Activated T-cell treated with anti-CD3 and anti-CD28 coated beads, Interleukin-2, amount 50 U/mL, for 24 hours (primary cell): ENCODE data around the gene PCK1.

Experiments
- DNase-seq: peaks from one replicate; pipeline ENCODE4 v3.0.0-alpha.2; 2020
- H3K27ac Mint-ChIP-seq: 2 replicates; pipeline ENCODE4 v1.8.0; 2020; ENCODE audit warnings: mild to moderate bottlenecking, mixed read lengths
- H3K27me3 Mint-ChIP-seq: 2 replicates; pipeline ENCODE4 v1.8.0; 2020; ENCODE audit warnings: mixed read lengths
- H3K36me3 Mint-ChIP-seq: 2 replicates; pipeline ENCODE4 v1.8.0; 2020; ENCODE audit warnings: low read depth, mixed read lengths
- H3K4me1 Mint-ChIP-seq: 2 replicates; pipeline ENCODE4 v1.8.0; 2020; ENCODE audit warnings: low read depth, mixed read lengths
- H3K4me3 Mint-ChIP-seq: 2 replicates; pipeline ENCODE4 v1.8.0; 2020; ENCODE audit warnings: mild to moderate bottlenecking, moderate library complexity, mixed read lengths
- H3K9me3 Mint-ChIP-seq: 2 replicates; pipeline ENCODE4 v1.8.0; 2020; ENCODE audit warnings: mixed read lengths

Gene PCK1

DNA sequence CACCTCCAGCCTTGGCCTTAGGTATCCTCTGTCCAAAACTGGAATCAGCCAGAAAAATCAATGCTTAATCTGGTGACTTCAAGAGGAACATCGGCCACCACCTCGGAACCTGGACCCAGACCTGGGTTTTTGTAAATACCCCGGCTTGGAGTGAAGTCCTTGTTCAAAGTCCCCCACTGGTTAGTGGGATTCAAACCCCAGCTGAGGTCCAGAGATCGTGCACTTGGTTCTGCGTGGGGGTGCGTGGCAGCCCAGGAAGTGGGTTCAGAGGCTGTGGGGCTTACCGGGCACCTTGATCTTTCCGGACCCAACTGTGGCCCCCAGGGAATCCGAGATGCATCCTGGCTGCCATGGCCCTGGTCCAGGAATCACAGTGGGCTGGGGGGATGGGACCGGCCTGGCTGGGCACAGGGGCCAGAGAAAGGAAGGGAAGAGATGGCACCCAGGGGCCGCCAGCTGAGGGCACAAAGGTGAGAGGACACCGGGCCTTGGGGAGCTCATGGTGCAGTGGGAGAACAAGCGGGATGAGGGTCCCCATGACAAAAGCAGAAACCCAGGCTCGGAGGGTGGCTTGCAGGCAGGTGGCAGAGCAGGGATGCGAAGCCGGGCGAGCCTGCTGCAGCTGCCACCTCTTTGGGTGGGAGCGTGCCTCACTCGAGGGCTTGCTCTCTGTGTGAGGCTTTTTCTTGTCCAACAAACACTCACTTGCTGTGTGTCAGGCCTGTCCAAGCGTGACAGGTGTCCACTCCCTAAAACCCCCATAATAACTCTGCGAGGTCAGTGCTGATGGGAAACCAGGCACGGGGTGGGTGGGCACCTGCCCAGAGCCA is 31.6 kb downstream of the PCK1 start:
- H3K9me3 Mint-ChIP-seq, result peaks cover 4% of the 10 kb centered on the region
- H3K27me3 Mint-ChIP-seq, result peaks cover 7% of the 10 kb centered on the region
- H3K4me3 Mint-ChIP-seq, result no peak overlapping the region
- DNase-seq, result no peak
- H3K36me3 Mint-ChIP-seq, result no peaks in the 10 kb centered on the region
- H3K4me1 Mint-ChIP-seq, result peaks cover 2% of the 10 kb centered on the region
- no peak overlapping the region for H3K27ac Mint-ChIP-seq

DNA sequence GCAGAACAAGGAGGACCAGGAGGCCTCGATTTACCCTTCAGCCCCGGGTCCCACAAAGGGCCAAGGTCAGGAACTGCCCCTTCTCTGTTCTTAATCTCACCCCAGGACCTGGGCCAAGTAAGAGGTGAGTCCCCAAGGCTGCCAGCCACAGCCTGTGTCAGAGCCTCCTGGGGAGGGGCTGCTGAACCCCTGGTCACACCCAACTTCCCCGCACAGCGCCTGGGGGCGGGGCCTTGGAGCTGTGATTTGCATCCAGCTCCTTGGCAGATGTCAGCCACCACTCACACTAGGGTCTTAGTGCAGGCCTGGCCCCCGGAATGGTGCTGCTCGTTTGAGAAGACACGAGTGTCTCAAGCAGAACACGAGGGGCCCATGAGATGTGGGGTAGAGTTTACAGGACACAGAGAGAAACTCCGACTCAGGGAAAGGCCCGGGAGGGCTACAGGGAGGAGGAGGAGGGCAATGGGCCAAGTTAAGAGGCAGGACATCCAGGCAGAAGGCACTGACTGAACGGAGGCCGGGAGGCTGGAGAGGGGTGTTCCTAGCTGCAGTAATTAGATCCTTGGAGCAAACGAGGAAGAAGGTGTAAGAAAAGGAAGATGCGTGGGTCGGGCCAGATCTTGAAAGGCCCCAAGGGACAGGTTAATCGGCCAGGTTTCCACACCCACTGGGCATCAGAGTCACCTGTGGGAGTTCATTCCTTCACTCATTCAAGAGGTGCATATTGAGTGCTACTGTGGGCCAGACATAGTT is 32.4 kb downstream of the PCK1 start:
- H3K9me3 Mint-ChIP-seq, result no peaks in the 10 kb centered on the region
- DNase-seq, result no peak
- no peaks in the 10 kb centered on the region for H3K36me3 Mint-ChIP-seq
- peaks cover 11% of the 10 kb centered on the region for H3K27me3 Mint-ChIP-seq
- H3K4me3 Mint-ChIP-seq, result no peak overlapping the region
- H3K27ac Mint-ChIP-seq, result no peak overlapping the region
- peaks cover 2% of the 10 kb centered on the region for H3K4me1 Mint-ChIP-seq

DNA sequence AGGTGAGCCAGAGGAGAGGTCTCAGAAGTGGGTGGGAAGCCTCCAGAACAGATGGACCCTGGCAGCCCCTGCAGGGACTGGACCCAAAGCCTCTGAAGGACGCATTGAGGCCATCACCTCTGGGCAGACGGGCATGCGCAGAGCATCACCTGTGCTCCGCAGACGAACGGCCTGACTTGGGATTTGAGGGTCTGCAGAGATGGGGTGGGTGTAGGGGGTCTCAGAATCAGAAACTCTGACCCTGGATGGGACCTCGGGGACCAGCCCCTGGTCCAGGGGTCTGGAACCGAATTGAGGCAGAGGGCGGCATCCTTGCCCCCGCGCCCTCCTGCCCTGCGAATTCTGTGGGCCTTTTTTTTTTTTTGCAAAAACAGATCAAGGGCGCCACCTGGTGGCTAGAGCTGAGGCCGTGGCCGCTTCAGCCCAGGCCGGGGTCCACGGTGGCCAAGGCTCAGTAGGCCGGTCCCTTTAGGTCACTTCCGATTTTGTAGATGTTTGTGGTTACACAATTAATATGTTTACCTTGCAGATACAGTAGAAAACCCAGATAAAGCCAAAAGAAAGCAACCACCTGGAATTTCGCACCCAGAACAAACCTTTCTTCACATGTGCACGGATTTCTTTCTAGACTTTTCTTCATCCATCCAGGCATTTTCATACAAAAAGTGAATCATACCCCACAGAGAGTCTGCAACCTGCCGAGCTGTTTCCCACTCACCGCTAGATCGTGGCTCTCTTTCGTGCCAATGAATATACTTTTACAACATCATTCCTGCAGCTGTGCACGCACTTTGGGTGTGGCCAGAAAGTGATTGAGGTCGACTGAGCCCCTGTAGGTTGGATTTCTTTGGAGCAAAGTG is 33.4 kb downstream of the PCK1 start:
- H3K27ac Mint-ChIP-seq, result no peak overlapping the region
- H3K9me3 Mint-ChIP-seq, result no peaks in the 10 kb centered on the region
- DNase-seq, result peak; percentile 69
- H3K4me3 Mint-ChIP-seq, result no peak overlapping the region
- H3K36me3 Mint-ChIP-seq, result no peaks in the 10 kb centered on the region
- peaks cover 15% of the 10 kb centered on the region for H3K27me3 Mint-ChIP-seq
- peaks cover 2% of the 10 kb centered on the region for H3K4me1 Mint-ChIP-seq

DNA sequence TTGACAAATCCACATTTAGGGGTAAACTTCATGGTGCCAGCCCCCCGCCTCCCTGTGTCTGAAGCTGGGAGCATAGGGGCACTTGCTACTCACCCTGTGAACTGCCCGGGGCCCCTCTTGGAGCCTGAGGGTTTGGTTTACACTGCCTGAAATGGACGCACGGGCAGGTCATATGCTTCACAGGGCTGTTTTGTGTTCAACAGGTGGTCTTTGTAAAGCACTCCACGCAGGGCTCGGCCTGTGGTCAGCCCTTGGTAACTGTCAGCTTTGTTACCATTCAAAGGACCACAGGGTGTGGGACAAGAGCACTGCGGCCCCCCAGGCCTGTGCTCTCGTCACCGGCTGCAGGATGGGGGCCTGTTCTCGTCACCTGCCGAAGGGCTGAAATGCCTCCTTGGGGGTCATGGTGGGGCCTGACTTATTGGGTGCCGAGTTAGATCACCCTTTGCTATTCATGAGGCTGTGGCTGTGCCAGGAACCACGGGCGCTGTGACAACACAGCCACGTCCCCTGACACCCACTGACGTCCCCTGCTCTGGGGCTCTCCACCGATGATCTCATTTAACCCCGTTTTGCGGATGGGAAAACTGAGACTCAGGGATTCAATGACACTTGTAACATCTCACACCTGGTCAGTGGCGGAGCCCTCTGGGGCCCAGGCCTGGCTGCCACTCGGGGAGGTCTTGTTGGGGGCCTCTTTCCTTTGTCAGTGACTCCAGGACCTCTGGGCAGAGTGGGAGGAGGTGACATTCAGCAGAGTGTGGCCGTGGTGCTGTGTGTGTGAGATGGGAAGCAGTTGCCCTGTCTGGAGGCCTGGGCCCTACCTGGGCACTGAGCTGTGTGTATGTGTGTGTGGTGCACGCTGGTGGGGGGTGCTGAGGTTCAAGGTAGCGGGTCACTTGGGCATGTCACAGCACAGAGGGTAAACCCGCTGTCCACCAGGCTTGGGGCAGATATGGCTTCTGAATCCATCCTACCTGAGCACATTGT is 34.4 kb downstream of the PCK1 start:
- no peaks in the 10 kb centered on the region for H3K9me3 Mint-ChIP-seq
- peaks cover 2% of the 10 kb centered on the region for H3K4me1 Mint-ChIP-seq
- H3K36me3 Mint-ChIP-seq, result no peaks in the 10 kb centered on the region
- no peak overlapping the region for H3K27ac Mint-ChIP-seq
- H3K27me3 Mint-ChIP-seq, result peaks cover 15% of the 10 kb centered on the region
- no peak for DNase-seq
- no peak overlapping the region for H3K4me3 Mint-ChIP-seq

DNA sequence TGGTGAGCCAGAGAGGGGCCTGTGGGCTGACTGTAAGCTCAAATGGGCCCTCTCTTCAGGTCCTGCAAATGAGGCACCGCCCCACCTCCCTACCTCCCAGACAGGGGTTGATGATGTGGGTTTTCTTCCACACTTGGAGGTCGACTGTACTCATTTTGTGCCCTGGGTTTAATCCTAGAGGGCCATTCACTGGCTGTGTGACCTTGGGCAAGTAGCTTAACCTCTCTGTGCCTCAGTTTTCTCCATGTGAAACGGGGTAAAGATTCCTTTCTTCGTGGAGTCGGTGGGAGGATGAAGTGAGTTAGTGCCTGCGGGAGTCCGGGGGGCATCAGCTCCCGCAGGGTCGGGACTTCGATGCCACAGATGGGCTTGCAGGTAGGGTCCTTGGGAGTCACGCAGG is 35.4 kb downstream of the PCK1 start:
- peaks cover 15% of the 10 kb centered on the region for H3K27me3 Mint-ChIP-seq
- H3K36me3 Mint-ChIP-seq, result no peaks in the 10 kb centered on the region
- H3K4me1 Mint-ChIP-seq, result peaks cover 9% of the 10 kb centered on the region
- H3K27ac Mint-ChIP-seq, result no peak overlapping the region
- no peak for DNase-seq
- no peak overlapping the region for H3K4me3 Mint-ChIP-seq
- no peaks in the 10 kb centered on the region for H3K9me3 Mint-ChIP-seq

DNA sequence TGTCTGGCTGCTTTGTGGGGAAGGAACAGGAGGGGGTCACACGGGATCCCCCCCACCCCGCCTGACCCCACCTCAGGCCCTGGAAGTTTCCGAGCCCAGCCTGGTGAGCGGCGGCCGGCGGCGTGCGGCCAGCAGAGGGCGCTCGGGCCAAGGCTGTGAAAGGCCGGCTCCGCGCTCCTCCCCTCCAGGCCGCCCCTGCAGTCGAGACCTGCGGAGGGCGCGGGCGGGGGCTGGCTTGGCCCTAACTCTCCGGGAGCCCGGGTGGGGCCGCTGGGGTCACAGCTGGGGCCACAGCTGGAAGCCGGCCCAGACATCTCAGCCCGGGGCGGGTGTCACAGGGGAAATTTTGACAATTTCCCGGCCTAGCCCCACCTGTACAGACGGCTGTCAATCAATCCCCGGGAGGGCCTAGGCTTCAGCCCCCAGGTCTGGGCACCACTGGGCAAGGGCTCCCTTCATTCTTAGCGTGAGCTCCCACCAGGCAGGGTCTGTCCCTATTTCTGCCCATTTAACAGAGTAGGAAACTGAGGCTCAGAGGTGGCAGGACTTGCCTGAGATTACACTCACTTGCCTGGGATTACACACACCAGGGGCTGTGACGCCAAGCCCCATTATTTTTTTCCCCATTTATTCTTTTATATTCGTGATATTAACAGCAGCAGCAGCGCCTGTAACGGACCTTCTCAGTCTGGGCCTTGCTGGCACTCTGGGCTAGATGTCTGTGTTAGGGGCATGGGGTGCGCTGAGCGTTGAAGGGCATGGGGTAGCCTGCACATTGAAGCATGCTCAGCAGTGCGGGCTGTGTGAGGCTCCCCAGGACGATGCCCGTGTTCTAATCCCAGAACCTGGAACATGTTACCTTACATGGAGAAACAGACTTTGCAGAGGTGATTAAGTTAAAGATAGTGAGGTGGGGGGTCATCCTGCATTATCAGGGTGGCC is 36.4 kb downstream of the PCK1 start:
- Mint-ChIP-seq H3K4me1 (peaks cover 9% of the 10 kb centered on the region), H3K4me3 (no peak overlapping the region), H3K9me3 (no peaks in the 10 kb centered on the region), H3K36me3 (no peaks in the 10 kb centered on the region), H3K27ac (no peak overlapping the region), H3K27me3 (peaks cover 15% of the 10 kb centered on the region)
- DNase-seq, result peak; percentile 86

DNA sequence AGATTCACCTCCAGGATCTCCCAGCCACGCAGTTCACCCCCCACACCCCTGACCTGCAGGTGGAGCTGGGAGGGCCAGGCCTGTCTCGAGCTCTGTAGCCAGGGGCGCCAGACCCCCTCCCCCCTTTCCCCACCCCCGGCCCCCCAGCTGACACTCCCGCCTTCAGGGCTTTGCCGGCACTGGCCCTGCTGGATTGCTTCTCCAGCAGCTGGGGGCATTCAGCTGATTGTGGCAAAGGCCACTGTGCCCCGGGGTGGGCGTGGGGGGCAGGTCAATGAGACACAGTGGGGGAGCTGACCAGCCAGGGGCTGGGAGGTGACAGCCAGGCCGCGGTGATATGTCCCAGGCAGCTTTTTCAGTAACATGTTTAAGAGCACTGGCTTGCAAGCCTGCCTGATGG is 37.1 kb downstream of the PCK1 start:
- no peaks in the 10 kb centered on the region for H3K9me3 Mint-ChIP-seq
- no peak overlapping the region for H3K27ac Mint-ChIP-seq
- DNase-seq, result no peak

DNA sequence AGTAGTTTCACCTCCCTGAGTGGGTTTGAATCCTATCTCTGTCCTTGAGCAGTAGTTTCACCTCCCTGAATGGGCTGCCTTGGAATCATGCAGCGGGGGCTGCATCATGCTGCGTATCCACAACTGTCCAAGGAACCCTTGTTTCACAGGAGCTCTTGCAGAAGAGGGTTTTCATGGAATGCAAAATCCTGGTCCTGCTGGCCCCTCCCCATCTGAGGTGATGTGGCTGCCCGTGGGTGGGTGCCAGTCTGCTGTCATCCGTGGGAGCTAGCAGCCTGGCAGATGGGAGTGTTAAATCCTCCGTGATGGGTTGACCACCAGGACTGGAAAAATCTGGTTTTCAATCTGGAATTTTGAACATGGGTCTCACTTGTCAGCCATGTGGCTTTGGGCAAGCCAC is 37.6 kb downstream of the PCK1 start:
- no peak overlapping the region for H3K27ac Mint-ChIP-seq
- no peaks in the 10 kb centered on the region for H3K9me3 Mint-ChIP-seq
- peaks cover 9% of the 10 kb centered on the region for H3K4me1 Mint-ChIP-seq
- H3K4me3 Mint-ChIP-seq, result no peak overlapping the region
- DNase-seq, result no peak
- peaks cover 13% of the 10 kb centered on the region for H3K27me3 Mint-ChIP-seq
- no peaks in the 10 kb centered on the region for H3K36me3 Mint-ChIP-seq

More for the DNA sequence above, 37.1 kb downstream of the PCK1 start:
- Mint-ChIP-seq H3K4me3 (no peak overlapping the region), H3K27me3 (peaks cover 15% of the 10 kb centered on the region), H3K4me1 (peaks cover 9% of the 10 kb centered on the region), H3K36me3 (no peaks in the 10 kb centered on the region)

DNA sequence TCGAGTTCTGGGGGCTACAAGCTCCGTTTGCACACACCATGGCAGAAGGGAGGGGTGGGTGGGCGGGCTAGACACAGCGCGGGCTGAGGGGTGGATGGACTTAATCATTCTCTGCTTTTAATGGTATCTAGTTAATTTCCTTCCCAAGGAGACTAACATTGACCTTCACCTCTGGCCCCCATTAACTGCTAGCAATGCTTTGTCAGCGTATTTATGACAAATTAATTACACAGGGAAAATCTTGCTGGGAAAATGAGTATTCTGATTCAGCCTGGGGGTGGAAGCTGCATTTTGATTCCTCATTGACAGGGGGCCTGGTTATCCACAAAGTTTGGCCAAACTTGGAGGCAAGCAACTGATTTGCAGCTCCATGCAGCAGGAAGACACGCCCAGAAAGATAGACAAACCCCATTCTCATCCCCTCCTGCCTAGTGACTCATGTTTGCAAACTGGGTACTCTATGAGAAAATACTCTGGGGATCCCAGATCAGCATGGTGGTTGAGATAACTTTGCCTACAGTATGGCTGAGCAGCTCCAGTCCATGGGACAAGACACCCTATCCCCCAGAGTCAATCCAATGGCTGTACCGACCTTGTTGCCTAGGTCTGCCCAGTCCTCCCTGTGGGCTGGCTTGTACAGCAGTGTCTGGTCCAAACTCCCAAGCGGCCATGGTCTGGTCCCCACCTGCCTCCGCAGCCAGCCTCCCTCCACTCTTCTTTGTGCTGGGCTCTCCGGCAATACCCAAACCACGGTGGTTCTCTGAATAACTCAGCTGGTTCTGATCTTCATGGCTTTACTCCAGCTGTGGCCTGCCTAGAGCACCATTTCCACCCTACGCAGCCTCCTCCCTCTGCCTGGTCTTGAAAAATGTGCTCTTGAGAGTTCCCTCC is 39.7 kb downstream of the PCK1 start:
- Mint-ChIP-seq H3K27ac (no peak overlapping the region), H3K27me3 (peaks cover 8% of the 10 kb centered on the region), H3K9me3 (no peaks in the 10 kb centered on the region), H3K4me1 (peaks cover 15% of the 10 kb centered on the region), H3K36me3 (no peaks in the 10 kb centered on the region), H3K4me3 (no peak overlapping the region)
- DNase-seq, result no peak

DNA sequence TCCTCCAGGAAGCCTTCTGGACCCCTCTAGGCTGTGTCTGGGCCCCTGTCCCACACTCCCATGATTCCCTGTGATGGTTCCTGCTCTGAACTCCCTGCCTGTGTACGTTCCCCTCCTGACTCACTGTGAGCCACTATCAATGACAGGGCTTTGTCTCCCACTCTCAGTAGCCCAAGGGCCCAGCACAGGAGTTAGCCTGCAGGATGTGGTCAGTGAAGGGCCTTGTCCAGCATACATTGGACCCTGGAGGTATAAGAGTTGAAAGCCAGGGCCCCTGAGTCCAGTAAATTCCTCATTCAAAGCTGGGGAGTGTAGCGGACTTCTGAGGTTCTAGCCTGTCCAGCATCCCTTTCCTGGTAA is 40.3 kb downstream of the PCK1 start:
- no peak overlapping the region for H3K4me3 Mint-ChIP-seq
- H3K9me3 Mint-ChIP-seq, result no peaks in the 10 kb centered on the region
- H3K36me3 Mint-ChIP-seq, result no peaks in the 10 kb centered on the region
- no peak for DNase-seq
- H3K27ac Mint-ChIP-seq, result no peak overlapping the region
- H3K4me1 Mint-ChIP-seq, result peaks cover 19% of the 10 kb centered on the region
- peaks cover 8% of the 10 kb centered on the region for H3K27me3 Mint-ChIP-seq

DNA sequence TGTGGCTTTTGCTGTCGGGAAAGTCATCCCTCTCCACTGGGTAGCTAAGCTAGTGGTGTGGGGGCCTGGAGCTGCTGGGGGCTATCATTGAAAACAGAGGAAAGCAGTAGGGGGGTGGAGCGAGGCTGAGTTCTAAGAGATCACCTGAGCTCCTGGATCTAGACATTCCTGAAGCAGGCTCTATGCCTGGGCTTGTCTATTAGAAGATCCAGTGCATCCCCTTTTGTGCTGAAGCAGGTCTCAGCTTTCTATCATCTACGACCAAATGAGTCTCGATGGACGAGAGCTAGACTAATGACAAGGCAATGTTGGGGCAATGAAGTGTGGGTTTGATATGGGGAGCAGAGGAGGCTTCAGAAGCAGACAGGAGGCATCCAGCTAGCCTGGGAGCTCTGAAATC is 40.8 kb downstream of the PCK1 start:
- no peak for DNase-seq
- no peak overlapping the region for H3K4me3 Mint-ChIP-seq
- no peak overlapping the region for H3K27ac Mint-ChIP-seq
- no peaks in the 10 kb centered on the region for H3K36me3 Mint-ChIP-seq
- no peaks in the 10 kb centered on the region for H3K9me3 Mint-ChIP-seq
- H3K4me1 Mint-ChIP-seq, result peaks cover 21% of the 10 kb centered on the region
- H3K27me3 Mint-ChIP-seq, result peaks cover 8% of the 10 kb centered on the region

DNA sequence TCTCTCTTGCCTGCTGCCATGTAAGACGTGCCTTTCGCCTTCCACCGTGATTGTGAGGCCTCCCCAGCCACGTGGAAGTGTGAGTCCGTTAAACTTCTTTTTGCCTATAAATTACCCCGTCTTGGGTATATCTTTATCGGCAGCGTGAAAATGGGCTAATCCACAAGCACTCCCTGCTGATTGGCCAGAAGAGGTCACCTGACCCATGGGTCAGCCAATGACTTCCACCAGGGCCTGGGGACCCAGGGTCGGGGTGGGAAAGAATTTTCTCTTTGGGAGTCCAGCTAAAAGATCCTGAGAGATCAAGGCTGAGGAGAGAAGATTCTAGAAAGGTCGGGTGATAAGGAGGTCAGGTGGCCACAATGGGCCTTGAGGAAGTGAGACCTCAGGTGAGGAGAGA is 42.2 kb downstream of the PCK1 start:
- Mint-ChIP-seq H3K27me3 (peaks cover 4% of the 10 kb centered on the region), H3K4me3 (no peak overlapping the region), H3K27ac (no peak overlapping the region), H3K36me3 (peaks cover 5% of the 10 kb centered on the region), H3K4me1 (peaks cover 21% of the 10 kb centered on the region), H3K9me3 (no peaks in the 10 kb centered on the region)
- DNase-seq, result no peak
